HepG2 (cell line): ENCODE measurements around the gene WDR5B. TPM values are rescaled to one million over a fixed set of nuclear protein-coding genes. Genes with fewer than 3 reads are reported as not detected.

Source experiments
- ADNP ChIP-seq: sonication (generic); formaldehyde crosslinking; IDR thresholded peaks from 2 replicates; pipeline ENCODE4 v1.4.0; 2020; ENCODE audit warnings: missing genetic modification reagents
- FOSL2 ChIP-seq: sonication (generic); formaldehyde crosslinking; IDR thresholded peaks from 2 replicates; pipeline ENCODE4 v1.4.0; 2020; ENCODE audit warnings: missing genetic modification reagents
- JARID2 ChIP-seq: sonication (generic); formaldehyde crosslinking; IDR thresholded peaks from 2 replicates; pipeline ENCODE4 v1.8.1; 2023; ENCODE audit warnings: missing genetic modification reagents, inconsistent platforms; ENCODE audit not compliant: insufficient replicate concordance
- KDM2A ChIP-seq: sonication (generic); formaldehyde crosslinking; IDR thresholded peaks from 2 replicates; pipeline ENCODE4 v1.4.0; 2020; ENCODE audit warnings: low read depth, missing genetic modification reagents, borderline replicate concordance
- LBX2 ChIP-seq: sonication (generic); formaldehyde crosslinking; IDR thresholded peaks from 2 replicates; pipeline ENCODE4 v1.5.0; 2020; ENCODE audit warnings: missing genetic modification reagents, mild to moderate bottlenecking, borderline replicate concordance
- NFE2L2 ChIP-seq: fragments of 150-350 bp; IDR thresholded peaks from 2 replicates; pipeline ENCODE4 v1.6.1; 2014; ENCODE audit warnings: low read length
- POLR2AphosphoS5 ChIP-seq: IDR thresholded peaks from 2 replicates; pipeline ENCODE4 v1.6.1; 2012; ENCODE audit warnings: low read depth, low read length
- RFXAP ChIP-seq: sonication (generic); formaldehyde crosslinking; IDR thresholded peaks from 2 replicates; pipeline ENCODE4 v1.4.0; 2020; ENCODE audit warnings: missing genetic modification reagents, borderline replicate concordance
- SKIL ChIP-seq: sonication (generic); formaldehyde crosslinking; IDR thresholded peaks from 2 replicates; pipeline ENCODE4 v1.8.0; 2022; ENCODE audit warnings: missing genetic modification reagents, mild to moderate bottlenecking, moderate library complexity, borderline replicate concordance
- SMAD1 ChIP-seq: sonication (generic); formaldehyde crosslinking; IDR thresholded peaks from 2 replicates; pipeline ENCODE4 v1.4.0; 2020; ENCODE audit warnings: missing genetic modification reagents, low read depth, mild to moderate bottlenecking, borderline replicate concordance
- ZNF224 ChIP-seq: sonication (generic); formaldehyde crosslinking; IDR thresholded peaks from 2 replicates; pipeline ENCODE4 v1.5.0; 2020; ENCODE audit warnings: mild to moderate bottlenecking, missing genetic modification reagents
- ZNF607 ChIP-seq: sonication (generic); formaldehyde crosslinking; IDR thresholded peaks from 2 replicates; pipeline ENCODE4 v1.5.1; 2020; ENCODE audit warnings: missing genetic modification reagents, mild to moderate bottlenecking, borderline replicate concordance
- ZSCAN22 ChIP-seq: sonication (generic); formaldehyde crosslinking; IDR thresholded peaks from 2 replicates; pipeline ENCODE4 v1.4.0; 2020; ENCODE audit warnings: mild to moderate bottlenecking, missing genetic modification reagents
- polyA plus RNA-seq, 8 experiments: library from polyadenylated mRNA; depleted of rRNA in 3 of 8; stranded (reverse) in 7 of 8; unstranded in 1 of 8; fragments of >200 nt; fragmentation: Illumina TruSeq in 4 of 8; extraction: Trizol in 4 of 8; gene quantifications; 2 replicates each; pipeline versions ENCODE4 v1.2.1 to v1.2.3, GENCODE V29; 2011 to 2016; ENCODE audit warnings: low read depth in 4 of 8, missing spikeins in 1 of 8, mixed read lengths in 1 of 8; ENCODE audit not compliant: insufficient read depth in 1 of 8
- total RNA-seq, 5 experiments: library from RNA; depleted of rRNA; stranded (reverse); fragments of >200 nt; fragmentation: Illumina TruSeq; extraction: Trizol; gene quantifications; 2 replicates each; pipeline ENCODE4 v1.2.3, GENCODE V29; 2016; ENCODE audit warnings: low read depth in 1 of 5
- TF ChIP-seq, protein P1 (sequence below): sonication (generic); formaldehyde crosslinking; conservative IDR thresholded peaks from 2 replicates; pipeline ENCODE4 v1.4.0; 2020; ENCODE audit warnings: mild to moderate bottlenecking, missing genetic modification reagents, moderate library complexity
- TF ChIP-seq, protein P2 (sequence below): fragments of 450-650 bp; IDR thresholded peaks from 2 replicates; pipeline ENCODE4 v1.6.1; 2017; ENCODE audit warnings: mild to moderate bottlenecking
- TF ChIP-seq, protein P3 (sequence below): sonication (generic); formaldehyde crosslinking; IDR thresholded peaks from 2 replicates; pipeline ENCODE4 v1.5.1; 2020; ENCODE audit warnings: missing genetic modification reagents, mild to moderate bottlenecking, borderline replicate concordance
- TF ChIP-seq, protein P4 (sequence below): sonication (generic); formaldehyde crosslinking; IDR thresholded peaks from 2 replicates; pipeline ENCODE4 v1.5.0; 2020; ENCODE audit warnings: missing genetic modification reagents

WDR5B gene
- total and polyA plus RNA-seq, 2 of the 13 experiments (the other 11 are each of a cell fraction or from before 2014, with no cell fraction given) = 2.5 to 3.6 TPM

DNA sequence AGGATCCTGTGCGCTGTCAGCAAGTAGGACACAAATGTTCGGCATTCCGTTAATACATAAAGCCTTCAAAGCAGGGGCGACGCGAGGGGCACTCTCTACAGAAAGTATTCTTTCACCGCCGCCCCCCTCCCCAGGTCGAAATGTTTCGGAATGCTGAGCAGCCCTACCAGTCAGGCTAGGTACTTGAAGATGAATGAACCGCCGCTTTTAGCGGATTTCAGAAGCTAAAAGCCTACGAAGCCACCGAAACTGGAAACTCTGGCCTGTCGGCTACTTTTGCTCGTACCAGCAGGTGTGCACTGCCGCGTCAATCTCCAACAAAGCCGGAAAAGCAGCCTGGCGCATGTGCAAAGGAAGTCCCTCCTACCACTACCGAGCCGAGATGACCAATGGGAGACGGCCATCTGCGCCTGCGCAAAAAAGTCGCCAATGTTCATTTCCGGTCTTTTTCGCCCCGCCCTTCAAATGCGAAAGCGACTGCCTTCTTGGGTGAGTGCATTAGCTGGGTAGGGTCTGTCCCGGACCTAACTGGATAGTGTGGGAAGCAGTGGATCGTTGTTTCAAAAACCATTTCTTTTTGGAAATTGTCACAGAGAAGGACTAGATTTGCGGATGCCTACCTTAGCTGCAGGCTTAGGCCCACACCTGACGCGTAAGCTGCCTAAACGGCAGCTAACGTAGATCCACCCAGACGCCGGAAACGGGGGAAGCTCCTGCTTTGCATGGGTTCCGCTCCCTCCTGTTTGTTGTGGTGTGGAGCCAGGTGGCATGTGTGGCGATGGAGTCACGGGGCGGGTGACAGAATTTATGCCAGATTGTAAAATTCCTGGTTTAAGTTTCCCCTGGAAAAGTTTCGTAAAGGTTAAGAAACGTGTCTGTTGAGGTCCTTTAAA lies at the start of gene WDR5B (continued):
- TF ChIP-seq ZNF607 (peak; percentile 68; the same call in 1 of the 2 replicates), FOSL2 (CRISPR knock-in tag) (no peak), ZSCAN22 (no peak), SMAD1 (CRISPR knock-in tag) (peak; percentile 40; the same call in 1 of the 2 replicates), JARID2 (CRISPR knock-in tag) (no peak), NFE2L2 (no peak), POLR2AphosphoS5 (peak; percentile 99), ZNF224 (CRISPR knock-in tag) (no peak), RFXAP (CRISPR knock-in tag) (no peak), LBX2 (CRISPR knock-in tag) (no peak), KDM2A (peak; percentile 96), ADNP (CRISPR knock-in tag) (no peak), SKIL (CRISPR knock-in tag) (no peak)
- TF ChIP-seq, protein P1, sequence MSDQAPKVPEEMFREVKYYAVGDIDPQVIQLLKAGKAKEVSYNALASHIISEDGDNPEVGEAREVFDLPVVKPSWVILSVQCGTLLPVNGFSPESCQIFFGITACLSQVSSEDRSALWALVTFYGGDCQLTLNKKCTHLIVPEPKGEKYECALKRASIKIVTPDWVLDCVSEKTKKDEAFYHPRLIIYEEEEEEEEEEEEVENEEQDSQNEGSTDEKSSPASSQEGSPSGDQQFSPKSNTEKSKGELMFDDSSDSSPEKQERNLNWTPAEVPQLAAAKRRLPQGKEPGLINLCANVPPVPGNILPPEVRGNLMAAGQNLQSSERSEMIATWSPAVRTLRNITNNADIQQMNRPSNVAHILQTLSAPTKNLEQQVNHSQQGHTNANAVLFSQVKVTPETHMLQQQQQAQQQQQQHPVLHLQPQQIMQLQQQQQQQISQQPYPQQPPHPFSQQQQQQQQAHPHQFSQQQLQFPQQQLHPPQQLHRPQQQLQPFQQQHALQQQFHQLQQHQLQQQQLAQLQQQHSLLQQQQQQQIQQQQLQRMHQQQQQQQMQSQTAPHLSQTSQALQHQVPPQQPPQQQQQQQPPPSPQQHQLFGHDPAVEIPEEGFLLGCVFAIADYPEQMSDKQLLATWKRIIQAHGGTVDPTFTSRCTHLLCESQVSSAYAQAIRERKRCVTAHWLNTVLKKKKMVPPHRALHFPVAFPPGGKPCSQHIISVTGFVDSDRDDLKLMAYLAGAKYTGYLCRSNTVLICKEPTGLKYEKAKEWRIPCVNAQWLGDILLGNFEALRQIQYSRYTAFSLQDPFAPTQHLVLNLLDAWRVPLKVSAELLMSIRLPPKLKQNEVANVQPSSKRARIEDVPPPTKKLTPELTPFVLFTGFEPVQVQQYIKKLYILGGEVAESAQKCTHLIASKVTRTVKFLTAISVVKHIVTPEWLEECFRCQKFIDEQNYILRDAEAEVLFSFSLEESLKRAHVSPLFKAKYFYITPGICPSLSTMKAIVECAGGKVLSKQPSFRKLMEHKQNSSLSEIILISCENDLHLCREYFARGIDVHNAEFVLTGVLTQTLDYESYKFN (CRISPR knock-in tag) = 0 out of 2 replicates have a peak, but pooled peaks have one; percentile 9
- TF ChIP-seq, protein P2, sequence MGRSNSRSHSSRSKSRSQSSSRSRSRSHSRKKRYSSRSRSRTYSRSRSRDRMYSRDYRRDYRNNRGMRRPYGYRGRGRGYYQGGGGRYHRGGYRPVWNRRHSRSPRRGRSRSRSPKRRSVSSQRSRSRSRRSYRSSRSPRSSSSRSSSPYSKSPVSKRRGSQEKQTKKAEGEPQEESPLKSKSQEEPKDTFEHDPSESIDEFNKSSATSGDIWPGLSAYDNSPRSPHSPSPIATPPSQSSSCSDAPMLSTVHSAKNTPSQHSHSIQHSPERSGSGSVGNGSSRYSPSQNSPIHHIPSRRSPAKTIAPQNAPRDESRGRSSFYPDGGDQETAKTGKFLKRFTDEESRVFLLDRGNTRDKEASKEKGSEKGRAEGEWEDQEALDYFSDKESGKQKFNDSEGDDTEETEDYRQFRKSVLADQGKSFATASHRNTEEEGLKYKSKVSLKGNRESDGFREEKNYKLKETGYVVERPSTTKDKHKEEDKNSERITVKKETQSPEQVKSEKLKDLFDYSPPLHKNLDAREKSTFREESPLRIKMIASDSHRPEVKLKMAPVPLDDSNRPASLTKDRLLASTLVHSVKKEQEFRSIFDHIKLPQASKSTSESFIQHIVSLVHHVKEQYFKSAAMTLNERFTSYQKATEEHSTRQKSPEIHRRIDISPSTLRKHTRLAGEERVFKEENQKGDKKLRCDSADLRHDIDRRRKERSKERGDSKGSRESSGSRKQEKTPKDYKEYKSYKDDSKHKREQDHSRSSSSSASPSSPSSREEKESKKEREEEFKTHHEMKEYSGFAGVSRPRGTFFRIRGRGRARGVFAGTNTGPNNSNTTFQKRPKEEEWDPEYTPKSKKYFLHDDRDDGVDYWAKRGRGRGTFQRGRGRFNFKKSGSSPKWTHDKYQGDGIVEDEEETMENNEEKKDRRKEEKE = no peak
- TF ChIP-seq, protein P3, sequence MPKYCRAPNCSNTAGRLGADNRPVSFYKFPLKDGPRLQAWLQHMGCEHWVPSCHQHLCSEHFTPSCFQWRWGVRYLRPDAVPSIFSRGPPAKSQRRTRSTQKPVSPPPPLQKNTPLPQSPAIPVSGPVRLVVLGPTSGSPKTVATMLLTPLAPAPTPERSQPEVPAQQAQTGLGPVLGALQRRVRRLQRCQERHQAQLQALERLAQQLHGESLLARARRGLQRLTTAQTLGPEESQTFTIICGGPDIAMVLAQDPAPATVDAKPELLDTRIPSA (CRISPR knock-in tag) = no peak
- TF ChIP-seq, protein P4, sequence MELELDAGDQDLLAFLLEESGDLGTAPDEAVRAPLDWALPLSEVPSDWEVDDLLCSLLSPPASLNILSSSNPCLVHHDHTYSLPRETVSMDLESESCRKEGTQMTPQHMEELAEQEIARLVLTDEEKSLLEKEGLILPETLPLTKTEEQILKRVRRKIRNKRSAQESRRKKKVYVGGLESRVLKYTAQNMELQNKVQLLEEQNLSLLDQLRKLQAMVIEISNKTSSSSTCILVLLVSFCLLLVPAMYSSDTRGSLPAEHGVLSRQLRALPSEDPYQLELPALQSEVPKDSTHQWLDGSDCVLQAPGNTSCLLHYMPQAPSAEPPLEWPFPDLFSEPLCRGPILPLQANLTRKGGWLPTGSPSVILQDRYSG = peak; percentile 74
